ENCODE results near the gene FKBP5.

GRCh38 chr6:35718375-35718736 is 29.6 kb upstream of the FKBP5 start:
- TF ChIP-seq EZH2 (IDR thresholded peaks at IDR 0.05; ENCODE audit: borderline replicate concordance, insufficient read depth, low read length, poor library complexity, severe bottlenecking) (no peak), CTCF (IDR thresholded peaks at IDR 0.05; ENCODE audit: poor library complexity, severe bottlenecking) (no peak), SMC3 (conservative IDR thresholded peaks at IDR 0.05; ENCODE audit: poor library complexity) (no peak), POLR2AphosphoS5 (IDR thresholded peaks at IDR 0.05) (no peak), EP300 (conservative IDR thresholded peaks at IDR 0.05; ENCODE audit: poor library complexity, severe bottlenecking) (no peak), MXI1 (conservative IDR thresholded peaks at IDR 0.05; ENCODE audit: poor library complexity, severe bottlenecking) (no peak), REST (IDR thresholded peaks at IDR 0.05; ENCODE audit: borderline replicate concordance) (no peak), RAD21 (conservative IDR thresholded peaks at IDR 0.05) (no peak), TAF1 (IDR thresholded peaks at IDR 0.05; ENCODE audit: low read depth) (no peak)

All from neural cell (in vitro differentiated cells).